ENCODE results near the gene SYNPO.
A peak's percentile ranks its signal among the peaks of the same experiment; 100 is the strongest.

The SYNPO gene

GRCh38 chr5:150641824-150642566 is 1.5 kb downstream of the SYNPO start:
- TF ChIP-seq CTCF (conservative IDR thresholded peaks at IDR 0.05; ENCODE audit: low read depth, low read length), result no peak
- H3K4me3 ChIP-seq (ENCODE audit: low read length), result peak overlapping the region; percentile 65
- no peak for DNase-seq (ENCODE audit: low read depth)

GRCh38 chr5:150642567-150642927 is 2.1 kb downstream of the SYNPO start:
- TF ChIP-seq CTCF (conservative IDR thresholded peaks at IDR 0.05; ENCODE audit: low read depth, low read length), result no peak
- peak overlapping the region; percentile 65 for H3K4me3 ChIP-seq (ENCODE audit: low read length)
- peak; percentile 90 for DNase-seq (ENCODE audit: low read depth)

- TF ChIP-seq CTCF (conservative IDR thresholded peaks at IDR 0.05; ENCODE audit: low read depth, low read length), result no peak
- no peak for DNase-seq (ENCODE audit: low read depth)
- H3K4me3 ChIP-seq (ENCODE audit: low read length), result peak overlapping the region; percentile 65
These were observed 2.7 kb downstream of the SYNPO start for GRCh38 chr5:150642991-150643710.

GRCh38 chr5:150644058-150644457 is 3.6 kb downstream of the SYNPO start:
- no peak for DNase-seq (ENCODE audit: low read depth)

GRCh38 chr5:150644514-150644913 is 4.1 kb downstream of the SYNPO start:
- no peak for TF ChIP-seq CTCF (conservative IDR thresholded peaks at IDR 0.05; ENCODE audit: low read depth, low read length)
- no peak for DNase-seq (ENCODE audit: low read depth)
- H3K4me3 ChIP-seq (ENCODE audit: low read length), result no peak overlapping the region

More at GRCh38 chr5:150644058-150644457, 3.6 kb downstream of the SYNPO start:
- no peak for TF ChIP-seq CTCF (conservative IDR thresholded peaks at IDR 0.05; ENCODE audit: low read depth, low read length)
- H3K4me3 ChIP-seq (ENCODE audit: low read length), result no peak overlapping the region

GRCh38 chr5:150645070-150645700 is 4.7 kb downstream of the SYNPO start:
- no peak for TF ChIP-seq CTCF (conservative IDR thresholded peaks at IDR 0.05; ENCODE audit: low read depth, low read length)
- DNase-seq (ENCODE audit: low read depth), result peak; percentile 96
- H3K4me3 ChIP-seq (ENCODE audit: low read length), result no peak overlapping the region

All from retinal pigment epithelial cell (primary cell).